GM18526 (cell line): Measurements from ENCODE around the gene FRAS1.

ENCODE experiments used
- POLR2A ChIP-seq: IDR thresholded peaks from 3 replicates; pipeline ENCODE4 v1.6.1; 2011; ENCODE audit not compliant: insufficient read length; ENCODE audit errors: extremely low read depth

Gene FRAS1

GRCh38 chr4:78171482-78171881 is 114.4 kb downstream of the FRAS1 start:
- TF ChIP-seq POLR2A = no peak

- TF ChIP-seq POLR2A = no peak
These were observed 117.8 kb downstream of the FRAS1 start for GRCh38 chr4:78174891-78175290.

GRCh38 chr4:78179196-78179595 is 122.1 kb downstream of the FRAS1 start:
- TF ChIP-seq POLR2A = no peak

- no peak for TF ChIP-seq POLR2A
These were observed 127.5 kb downstream of the FRAS1 start for GRCh38 chr4:78184584-78184983.

- no peak for TF ChIP-seq POLR2A
These were observed 128.0 kb downstream of the FRAS1 start for GRCh38 chr4:78185117-78185516.

GRCh38 chr4:78186597-78187543 is 129.7 kb downstream of the FRAS1 start:
- TF ChIP-seq POLR2A = no peak

DNA sequence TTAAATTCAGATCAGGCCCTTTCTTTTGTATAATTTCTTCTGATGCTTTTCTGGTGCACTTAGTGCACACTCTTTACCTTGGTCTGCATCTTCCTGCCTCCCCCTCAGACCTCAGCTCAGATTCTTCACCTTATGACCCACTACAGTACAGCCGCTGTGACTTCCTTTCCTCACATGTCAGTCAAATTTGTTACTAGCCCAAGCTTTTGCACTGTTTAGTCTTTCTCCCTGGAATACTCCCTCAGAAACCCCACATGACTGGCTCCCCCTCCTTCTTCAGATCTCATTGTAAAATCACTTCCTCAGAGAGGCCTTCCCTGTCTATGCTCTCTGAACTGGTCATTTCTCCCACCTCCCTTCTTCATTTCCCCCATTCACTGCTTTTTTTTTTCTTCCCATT is 132.9 kb downstream of the FRAS1 start:
- TF ChIP-seq POLR2A = no peak

- TF ChIP-seq POLR2A = no peak
These were observed 133.5 kb downstream of the FRAS1 start for GRCh38 chr4:78190595-78190994.

DNA sequence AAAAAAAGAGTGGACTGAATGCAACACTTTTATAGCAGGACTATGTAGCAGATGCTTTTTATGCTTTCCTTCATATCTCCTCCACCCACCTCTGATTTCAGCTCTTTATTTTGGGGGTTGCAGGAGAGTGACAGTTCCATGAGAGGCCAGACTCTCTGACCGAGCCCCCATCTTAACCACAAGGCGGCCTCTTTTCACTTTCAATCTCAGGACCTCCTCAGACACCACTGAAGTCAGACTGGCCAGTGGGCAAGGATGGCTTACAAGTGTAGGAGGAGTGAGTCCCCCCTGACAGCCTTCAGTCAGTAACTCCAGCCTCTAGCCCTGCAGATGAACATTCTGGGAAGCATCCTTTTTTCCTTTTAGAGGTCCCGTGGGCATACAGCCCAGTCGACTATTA is 140.8 kb downstream of the FRAS1 start:
- no peak for TF ChIP-seq POLR2A

DNA sequence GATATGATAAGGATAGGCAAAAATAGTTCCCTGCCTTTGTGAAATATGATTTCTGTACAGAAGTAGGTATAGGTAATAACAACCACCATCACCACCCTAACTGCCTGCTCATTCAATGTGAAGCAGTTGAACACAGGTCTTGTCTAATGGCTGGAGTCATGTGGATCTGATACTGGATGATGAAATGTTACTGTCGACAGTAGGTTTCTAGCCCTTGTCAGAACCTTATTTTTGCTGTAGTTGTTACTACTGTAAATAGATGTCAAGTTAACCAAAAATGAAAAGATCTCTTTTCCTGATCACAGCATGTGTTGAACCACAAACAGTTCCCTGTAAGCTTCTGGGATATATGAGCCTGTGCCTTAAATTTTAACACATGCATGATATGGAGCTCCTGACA is 142.9 kb downstream of the FRAS1 start:
- no peak for TF ChIP-seq POLR2A

- TF ChIP-seq POLR2A = no peak
These were observed 143.8 kb downstream of the FRAS1 start for GRCh38 chr4:78200949-78201348.

DNA sequence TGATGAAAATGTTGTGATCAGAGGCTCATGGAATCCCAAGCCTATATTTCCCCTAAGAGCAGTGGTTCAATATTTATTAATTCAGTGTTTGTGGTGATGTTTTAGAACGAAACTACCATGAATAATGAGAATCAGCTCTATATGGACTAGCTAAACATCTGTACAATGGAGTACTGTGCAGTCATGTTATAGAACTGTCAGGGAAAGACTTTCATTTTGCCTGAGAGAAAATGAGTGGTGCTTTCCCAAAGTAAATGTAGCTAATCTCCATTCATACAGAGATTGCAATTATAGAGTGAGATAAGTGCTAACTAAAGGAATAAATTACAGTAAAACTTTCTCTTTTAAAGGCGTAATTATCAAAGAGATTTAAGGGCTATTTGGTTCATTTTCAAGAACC is 147.1 kb downstream of the FRAS1 start:
- TF ChIP-seq POLR2A = no peak

- no peak for TF ChIP-seq POLR2A
These were observed 148.5 kb downstream of the FRAS1 start for GRCh38 chr4:78205591-78205990.

DNA sequence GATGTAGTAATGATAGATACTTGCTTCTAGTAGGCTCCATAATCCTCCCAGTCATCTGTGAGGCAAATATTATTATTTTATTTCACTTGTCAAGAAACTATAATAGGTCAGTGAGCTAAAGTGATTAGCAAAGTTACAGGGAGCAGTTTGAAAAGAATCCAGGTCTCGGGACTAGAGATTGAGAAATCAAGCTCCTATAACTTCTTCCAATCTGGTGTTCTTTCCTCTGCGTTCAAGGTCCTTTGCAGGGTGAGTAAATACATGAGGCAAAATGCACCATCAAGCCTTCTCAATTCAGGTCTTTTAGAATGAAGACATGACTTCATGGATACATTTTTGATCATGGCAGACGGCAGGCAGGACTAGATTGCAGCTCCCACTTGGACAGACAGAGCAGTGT is 150.4 kb downstream of the FRAS1 start:
- no peak for TF ChIP-seq POLR2A

DNA sequence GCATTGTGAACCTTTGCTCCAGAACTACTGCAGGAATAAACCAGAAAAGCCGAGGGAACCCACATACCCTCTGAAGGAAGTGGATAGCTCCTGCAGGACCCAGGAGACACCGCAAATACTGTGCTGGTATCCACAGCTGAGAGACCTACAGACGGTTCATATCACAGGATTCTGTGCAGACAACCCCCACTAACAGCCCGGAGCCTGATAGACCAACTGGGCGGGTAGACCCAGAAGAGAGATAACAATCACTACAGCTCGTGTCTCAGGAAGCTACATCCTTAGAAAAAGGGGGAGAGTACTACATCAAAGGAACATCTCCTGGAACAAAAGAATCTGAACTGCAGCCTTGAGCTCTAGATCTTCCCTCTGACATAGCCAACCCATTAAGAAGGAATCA is 150.8 kb downstream of the FRAS1 start:
- TF ChIP-seq POLR2A = no peak

- no peak for TF ChIP-seq POLR2A
These were observed 153.7 kb downstream of the FRAS1 start for GRCh38 chr4:78210694-78211410.

DNA sequence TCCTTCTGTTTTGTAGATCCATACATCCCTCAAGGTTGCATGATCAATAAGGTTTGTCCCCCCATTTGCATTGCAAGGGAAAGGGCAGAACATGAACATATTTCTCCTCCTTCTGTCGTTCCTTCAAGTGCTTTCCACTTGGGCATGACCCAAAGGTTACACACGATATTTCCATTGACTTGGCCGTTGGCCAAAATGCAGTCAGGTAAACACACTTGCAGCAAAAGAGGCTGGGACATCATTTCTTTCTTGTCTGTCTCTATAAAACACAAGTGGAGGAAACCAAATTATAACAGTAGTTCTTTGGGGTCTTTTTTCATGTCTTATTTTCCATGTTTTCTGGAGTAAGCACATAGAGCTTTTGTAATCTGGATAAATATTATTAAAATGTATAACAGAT is 156.1 kb downstream of the FRAS1 start:
- TF ChIP-seq POLR2A = no peak

- TF ChIP-seq POLR2A = no peak
These were observed 157.0 kb downstream of the FRAS1 start for GRCh38 chr4:78214078-78214477.
